ENCODE data around the gene PAFAH2.

PAFAH2 gene

GRCh38 chr1:25959611-25960010 lies 38.3 kb downstream of the PAFAH2 start:
- no peak for TF ChIP-seq CTCF (IDR thresholded peaks at IDR 0.05; ENCODE audit: borderline replicate concordance, insufficient read depth, low read depth, low read length)
- H3K4me3 ChIP-seq (ENCODE audit: low read depth, low read length): no peak overlapping the region

- H3K4me3 ChIP-seq (ENCODE audit: low read depth, low read length): no peak overlapping the region
- no peak for TF ChIP-seq CTCF (IDR thresholded peaks at IDR 0.05; ENCODE audit: borderline replicate concordance, insufficient read depth, low read depth, low read length)
These were observed 39.4 kb downstream of the PAFAH2 start for GRCh38 chr1:25958465-25958864.

GRCh38 chr1:25955553-25955952 lies 42.3 kb downstream of the PAFAH2 start:
- TF ChIP-seq CTCF (IDR thresholded peaks at IDR 0.05; ENCODE audit: borderline replicate concordance, insufficient read depth, low read depth, low read length): no peak
- H3K4me3 ChIP-seq (ENCODE audit: low read depth, low read length): no peak overlapping the region

GRCh38 chr1:25954282-25954938 lies 43.5 kb downstream of the PAFAH2 start:
- H3K4me3 ChIP-seq (ENCODE audit: low read depth, low read length): no peak overlapping the region
- no peak for TF ChIP-seq CTCF (IDR thresholded peaks at IDR 0.05; ENCODE audit: borderline replicate concordance, insufficient read depth, low read depth, low read length)

- TF ChIP-seq CTCF (IDR thresholded peaks at IDR 0.05; ENCODE audit: borderline replicate concordance, insufficient read depth, low read depth, low read length): no peak
- H3K4me3 ChIP-seq (ENCODE audit: low read depth, low read length): no peak overlapping the region
These were observed 44.9 kb downstream of the PAFAH2 start for GRCh38 chr1:25952841-25953401.

- no peak overlapping the region for H3K4me3 ChIP-seq (ENCODE audit: low read depth, low read length)
- TF ChIP-seq CTCF (IDR thresholded peaks at IDR 0.05; ENCODE audit: borderline replicate concordance, insufficient read depth, low read depth, low read length): no peak
These were observed 49.2 kb downstream of the PAFAH2 start for GRCh38 chr1:25948641-25949040.

GRCh38 chr1:25947027-25947426 lies 50.8 kb downstream of the PAFAH2 start:
- H3K4me3 ChIP-seq (ENCODE audit: low read depth, low read length): no peak overlapping the region
- no peak for TF ChIP-seq CTCF (IDR thresholded peaks at IDR 0.05; ENCODE audit: borderline replicate concordance, insufficient read depth, low read depth, low read length)
